Fibroblast of lung (primary cell): Measurements from ENCODE around the gene NR3C2. TPM values are rescaled to one million over a fixed set of nuclear protein-coding genes. Genes with fewer than 3 reads are reported as not detected.

Experiments used
- DNase-seq, 2 donors: peaks; one replicate each; pipeline versions ENCODE4 v3.0.0 to v3.0.0-alpha.2; 2010; ENCODE audit warnings: low read depth in 2 of 2
- H2AFZ ChIP-seq: 2 replicates; pipeline ENCODE4 v1.5.1; 2012; ENCODE audit warnings: low read length, control low read depth, inconsistent platforms
- H3K27ac ChIP-seq: 2 replicates; pipeline ENCODE4 v1.5.1; 2011; ENCODE audit warnings: low read length, control low read depth; ENCODE audit not compliant: insufficient read depth
- H3K27me3 ChIP-seq: 2 replicates; pipeline ENCODE4 v1.5.1; 2011; ENCODE audit warnings: mild to moderate bottlenecking, low read length; ENCODE audit not compliant: control insufficient read depth, insufficient read depth
- H3K36me3 ChIP-seq: 2 replicates; pipeline ENCODE4 v1.5.1; 2011; ENCODE audit warnings: low read length; ENCODE audit not compliant: control insufficient read depth, insufficient read depth
- H3K4me1 ChIP-seq: 2 replicates; pipeline ENCODE4 v1.5.1; 2011; ENCODE audit warnings: low read length; ENCODE audit not compliant: control insufficient read depth, insufficient read depth; ENCODE audit errors: extremely low read depth
- H3K4me2 ChIP-seq: 2 replicates; pipeline ENCODE4 v1.5.1; 2011; ENCODE audit warnings: low read length, control low read depth; ENCODE audit not compliant: insufficient read depth; ENCODE audit errors: extremely low read depth
- H3K4me3 ChIP-seq, 4 experiments: fragments of 200-600 bp in 1 of 4; sonication (generic) in 1 of 4; replicated peaks in 1 of 4; 2 replicates each; pipeline ENCODE4 v1.5.1; 2011 to 2016; ENCODE audit warnings: low read length in 4 of 4, low read depth in 3 of 4, mild to moderate bottlenecking in 3 of 4, control low read depth in 2 of 4, inconsistent platforms in 1 of 4, mixed read lengths in 1 of 4; ENCODE audit not compliant: insufficient read depth in 1 of 4; ENCODE audit errors: control extremely low read depth in 1 of 4
- H3K79me2 ChIP-seq: 2 replicates; pipeline ENCODE4 v1.5.1; 2012; ENCODE audit warnings: mild to moderate bottlenecking, low read length, inconsistent platforms; ENCODE audit not compliant: control insufficient read depth, insufficient read depth
- H3K9ac ChIP-seq: 2 replicates; pipeline ENCODE4 v1.5.1; 2011; ENCODE audit warnings: mild to moderate bottlenecking, low read length, control low read depth; ENCODE audit not compliant: insufficient read depth
- H3K9me3 ChIP-seq: 2 replicates; pipeline ENCODE4 v1.5.1; 2012; ENCODE audit warnings: low read depth, low read length; ENCODE audit not compliant: control insufficient read depth, insufficient read depth
- H4K20me1 ChIP-seq: 2 replicates; pipeline ENCODE4 v1.5.1; 2011; ENCODE audit warnings: low read length; ENCODE audit not compliant: control insufficient read depth, insufficient read depth; ENCODE audit errors: extremely low read depth
- EZH2 ChIP-seq: IDR thresholded peaks from 2 replicates; pipeline ENCODE4 v1.5.1; 2012; ENCODE audit warnings: low read length, control low read depth, mild to moderate bottlenecking; ENCODE audit errors: missing control alignments
- polyA plus RNA-seq, 2 donors: library from polyadenylated mRNA; depleted of rRNA in 1 of 2; stranded (reverse) in 1 of 2; unstranded in 1 of 2; fragments of >200 nt; gene quantifications; 2 replicates each; pipeline ENCODE4 v1.2.1, GENCODE V29; 2011 to 2012; ENCODE audit warnings: missing spikeins in 1 of 2
- total RNA-seq: library from RNA; depleted of rRNA; stranded (reverse); fragments of >200 nt; gene quantifications from 2 replicates; pipeline ENCODE4 v1.2.1, GENCODE V29; 2014
- TF ChIP-seq, protein P1 (sequence below), 2 donors: IDR thresholded peaks in 1 of 2; conservative IDR thresholded peaks in 1 of 2; 1 replicate in 1 of 2; 2 replicates in 1 of 2; pipeline ENCODE4 v1.5.1; 2011 to 2012; ENCODE audit warnings: low read length in 2 of 2, control low read depth in 1 of 2, inconsistent platforms in 1 of 2, low read depth in 1 of 2, mild to moderate bottlenecking in 1 of 2

NR3C2 gene
- total and polyA plus RNA-seq, 2 donors (not counting 1 experiment from before 2014, with no cell fraction given): 1.9 to 7.4 TPM

DNA sequence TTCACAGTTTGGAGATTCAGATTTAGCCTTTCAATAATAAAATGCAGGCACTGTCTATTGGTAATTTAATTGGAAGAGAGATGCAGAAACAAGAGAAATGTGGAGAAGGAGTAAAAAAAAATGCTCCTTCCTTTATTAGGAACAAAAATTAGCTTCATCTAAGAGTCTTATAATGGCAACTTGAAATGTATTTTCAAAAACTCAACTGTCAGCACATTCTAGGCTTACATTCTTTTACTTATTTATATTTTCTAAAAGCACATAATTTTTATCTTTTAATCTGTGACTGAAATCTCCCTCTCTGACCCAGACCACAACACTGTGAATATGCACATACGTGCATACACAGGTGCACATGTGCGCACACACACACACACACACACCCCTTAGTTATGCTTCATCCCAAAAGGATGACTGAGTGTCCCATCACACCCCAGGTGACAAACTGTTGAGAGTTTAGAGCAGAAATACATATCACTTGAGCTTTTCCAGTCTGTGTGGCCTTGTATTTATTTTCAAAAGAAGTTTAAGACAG is 29.7 kb downstream of the NR3C2 start:
- no peaks in the 10 kb centered on the region for H3K27me3 ChIP-seq
- no peak overlapping the region for H2AFZ ChIP-seq
- H3K4me2 ChIP-seq: no peak overlapping the region
- no peak overlapping the region for H3K9ac ChIP-seq
- H3K4me3 ChIP-seq: no peak overlapping the region
- H3K9me3 ChIP-seq: no peaks in the 10 kb centered on the region
- TF ChIP-seq EZH2: no peak
- TF ChIP-seq, protein P1, sequence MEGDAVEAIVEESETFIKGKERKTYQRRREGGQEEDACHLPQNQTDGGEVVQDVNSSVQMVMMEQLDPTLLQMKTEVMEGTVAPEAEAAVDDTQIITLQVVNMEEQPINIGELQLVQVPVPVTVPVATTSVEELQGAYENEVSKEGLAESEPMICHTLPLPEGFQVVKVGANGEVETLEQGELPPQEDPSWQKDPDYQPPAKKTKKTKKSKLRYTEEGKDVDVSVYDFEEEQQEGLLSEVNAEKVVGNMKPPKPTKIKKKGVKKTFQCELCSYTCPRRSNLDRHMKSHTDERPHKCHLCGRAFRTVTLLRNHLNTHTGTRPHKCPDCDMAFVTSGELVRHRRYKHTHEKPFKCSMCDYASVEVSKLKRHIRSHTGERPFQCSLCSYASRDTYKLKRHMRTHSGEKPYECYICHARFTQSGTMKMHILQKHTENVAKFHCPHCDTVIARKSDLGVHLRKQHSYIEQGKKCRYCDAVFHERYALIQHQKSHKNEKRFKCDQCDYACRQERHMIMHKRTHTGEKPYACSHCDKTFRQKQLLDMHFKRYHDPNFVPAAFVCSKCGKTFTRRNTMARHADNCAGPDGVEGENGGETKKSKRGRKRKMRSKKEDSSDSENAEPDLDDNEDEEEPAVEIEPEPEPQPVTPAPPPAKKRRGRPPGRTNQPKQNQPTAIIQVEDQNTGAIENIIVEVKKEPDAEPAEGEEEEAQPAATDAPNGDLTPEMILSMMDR (conservative IDR thresholded peaks at IDR 0.05 in 1 of 2, IDR thresholded peaks at IDR 0.05 in 1 of 2; ENCODE audit: low read depth in 1 of 2, low read length in 2 of 2): no peak
- no peaks in the 10 kb centered on the region for H4K20me1 ChIP-seq
- H3K4me1 ChIP-seq: no peaks in the 10 kb centered on the region
- no peak overlapping the region for H3K27ac ChIP-seq
- no peaks in the 10 kb centered on the region for H3K79me2 ChIP-seq
- DNase-seq: no peak
- H3K36me3 ChIP-seq: no peaks in the 10 kb centered on the region

DNA sequence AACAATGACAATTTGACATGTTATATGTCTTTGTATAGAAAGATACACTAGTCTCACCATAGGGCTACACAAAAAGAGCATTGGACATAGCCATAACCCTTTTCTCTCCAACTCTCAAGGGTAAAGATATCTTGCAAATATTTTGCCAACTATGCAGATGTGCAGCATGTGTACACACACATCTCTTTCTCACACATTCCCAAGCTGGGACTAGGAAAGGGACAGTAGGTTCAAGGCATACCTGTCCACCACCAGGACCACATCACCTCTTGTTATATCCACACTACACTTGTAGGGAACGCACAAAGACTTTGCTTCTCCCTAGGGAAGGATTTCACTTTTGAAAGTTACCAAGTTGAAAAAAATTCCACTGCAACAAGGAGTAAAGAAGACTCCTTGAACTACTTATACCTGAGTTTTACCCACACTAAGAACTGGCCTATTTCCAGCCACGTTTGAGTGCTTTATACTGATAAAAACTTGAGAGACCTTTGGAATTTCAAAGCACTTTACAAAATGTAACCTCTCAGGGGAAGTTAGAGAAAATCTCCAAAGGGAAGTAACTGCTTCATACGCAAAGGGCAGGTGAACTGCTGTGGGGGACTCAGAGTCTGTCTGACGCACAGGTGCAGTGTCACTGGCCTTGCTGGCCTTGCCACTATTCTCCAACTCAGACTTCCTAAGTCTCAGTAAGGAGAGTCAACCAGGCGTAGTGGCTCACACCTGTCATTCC is 36.9 kb downstream of the NR3C2 start:
- no peak for DNase-seq
- Histone ChIP-seq H3K4me2 (no peak overlapping the region), H3K4me1 (no peaks in the 10 kb centered on the region), H3K9me3 (no peaks in the 10 kb centered on the region), H3K27ac (no peak overlapping the region), H3K79me2 (no peaks in the 10 kb centered on the region), H3K36me3 (no peaks in the 10 kb centered on the region), H3K4me3 (no peak overlapping the region), H4K20me1 (no peaks in the 10 kb centered on the region), H3K27me3 (no peaks in the 10 kb centered on the region), H3K9ac (no peak overlapping the region), H2AFZ (no peak overlapping the region)
- TF ChIP-seq, protein P1 (conservative IDR thresholded peaks at IDR 0.05 in 1 of 2, IDR thresholded peaks at IDR 0.05 in 1 of 2; ENCODE audit: low read depth in 1 of 2, low read length in 2 of 2): no peak
- no peak for TF ChIP-seq EZH2

DNA sequence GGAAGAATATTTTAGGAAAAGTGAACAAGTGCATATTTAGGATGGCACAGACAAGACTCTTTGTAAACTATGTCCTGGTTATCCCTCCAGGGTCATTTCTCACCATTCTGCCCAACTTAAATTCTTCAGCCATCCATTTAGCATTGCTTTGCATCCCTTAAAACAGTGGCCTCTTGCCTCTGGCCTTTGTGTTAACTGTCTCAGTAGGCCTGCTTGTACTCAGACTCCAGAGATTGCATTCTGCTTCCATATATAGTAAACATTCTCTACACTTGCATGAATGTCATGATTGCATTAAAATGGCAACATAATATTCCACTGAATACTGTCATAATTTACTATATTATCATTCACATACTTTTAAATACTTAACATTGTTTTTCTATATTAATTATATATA is 43.2 kb downstream of the NR3C2 start:
- H4K20me1 ChIP-seq: no peaks in the 10 kb centered on the region
- no peak overlapping the region for H3K9ac ChIP-seq
- H3K79me2 ChIP-seq: no peaks in the 10 kb centered on the region
- H3K27ac ChIP-seq: no peak overlapping the region
- H3K36me3 ChIP-seq: no peaks in the 10 kb centered on the region
- no peaks in the 10 kb centered on the region for H3K4me1 ChIP-seq
- H3K9me3 ChIP-seq: no peaks in the 10 kb centered on the region
- H3K4me2 ChIP-seq: no peak overlapping the region
- no peaks in the 10 kb centered on the region for H3K27me3 ChIP-seq
- TF ChIP-seq, protein P1 (conservative IDR thresholded peaks at IDR 0.05 in 1 of 2, IDR thresholded peaks at IDR 0.05 in 1 of 2; ENCODE audit: low read depth in 1 of 2, low read length in 2 of 2): no peak
- no peak for TF ChIP-seq EZH2
- no peak overlapping the region for H3K4me3 ChIP-seq
- H2AFZ ChIP-seq: no peak overlapping the region
- DNase-seq: no peak
